Measurements from ENCODE around the gene AFAP1L1. TPM values are rescaled to one million over a fixed set of nuclear protein-coding genes. Genes with fewer than 3 reads are reported as not detected.

AFAP1L1 gene
- total and polyA plus RNA-seq, 2 donors (not counting 3 experiments of a cell fraction or from before 2014, with no cell fraction given) = 7.9 to 73.2 TPM

GRCh38 chr5:149383399-149383798 is 111.7 kb downstream of the AFAP1L1 start:
- Histone ChIP-seq H3K4me3 (replicated peaks in 1 of 3; ENCODE audit: insufficient read depth in 1 of 3, low read depth in 1 of 3, low read length in 3 of 3) (no peak overlapping the region), H3K36me3 (ENCODE audit: control insufficient read depth in 2 of 2, extremely low read depth in 1 of 2, insufficient read depth in 2 of 2, low read length in 2 of 2) (no peaks in the 10 kb centered on the region), H4K20me1 (replicated peaks; ENCODE audit: control insufficient read depth, extremely low read depth, insufficient read depth, low read length) (no peaks in the 10 kb centered on the region), H2AFZ (ENCODE audit: low read depth, low read length) (no peak overlapping the region), H3K4me1 (ENCODE audit: control insufficient read depth, extremely low read depth, insufficient read depth, low read length) (no peaks in the 10 kb centered on the region), H3K79me2 (ENCODE audit: control insufficient read depth, insufficient read depth, low read length) (no peaks in the 10 kb centered on the region), H3K27ac (ENCODE audit: insufficient read depth, low read depth, low read length) (no peak overlapping the region), H3K9me3 (replicated peaks; ENCODE audit: control insufficient read depth, insufficient read depth, low read length) (no peaks in the 10 kb centered on the region), H3K4me2 (ENCODE audit: insufficient read depth, low read length) (no peak overlapping the region), H3K27me3 (ENCODE audit: control insufficient read depth in 2 of 2, insufficient read depth in 2 of 2, low read length in 2 of 2) (no peaks in the 10 kb centered on the region), H3K9ac (replicated peaks; ENCODE audit: extremely low read depth, insufficient read depth, low read length) (no peak overlapping the region), H3K9me1 (replicated peaks; ENCODE audit: control insufficient read depth, extremely low read depth, insufficient read depth, low read length) (no peaks in the 10 kb centered on the region)
- no TSS peak for BruUV-seq (replicated peaks)
- POLR2A ChIA-PET = no interaction called here
- FAIRE-seq = no peak
- dilution Hi-C loops (cut with MboI; ENCODE audit: extremely low pct_ligation_motif_present, low sequenced_read_pairs) = no loop called here
- intact Hi-C loops (cut with micrococcal nuclease) = no loop called here
- DNase-seq (ENCODE audit: low read depth, low spot score) = no peak
- CTCF ChIA-PET = interaction anchor here (0.6 to 4.5 kb wide), 7 partner anchors 11 to 235 kb away, joined by 3 to 79 read pairs (median 9); partner anchors contain the start of gene CSNK1A1
- TF ChIP-seq FOS (IDR thresholded peaks at IDR 0.05; ENCODE audit: borderline replicate concordance, insufficient read depth, low read length) = no peak
- no peak for TF ChIP-seq CTCF (IDR thresholded peaks at IDR 0.05; ENCODE audit: extremely low read depth in 1 of 2, insufficient read depth in 1 of 2, low read depth in 1 of 2, low read length in 2 of 2)
- TF ChIP-seq MYC (IDR thresholded peaks at IDR 0.05; ENCODE audit: low read depth, low read length) = no peak
- no peak for TF ChIP-seq POLR2A (IDR thresholded peaks at IDR 0.05; ENCODE audit: low read depth, low read length)
- TF ChIP-seq, protein P1, sequence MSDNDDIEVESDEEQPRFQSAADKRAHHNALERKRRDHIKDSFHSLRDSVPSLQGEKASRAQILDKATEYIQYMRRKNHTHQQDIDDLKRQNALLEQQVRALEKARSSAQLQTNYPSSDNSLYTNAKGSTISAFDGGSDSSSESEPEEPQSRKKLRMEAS (IDR thresholded peaks at IDR 0.05; ENCODE audit: insufficient read depth, insufficient read length) = no peak
- no peak for TF ChIP-seq EZH2 (IDR thresholded peaks at IDR 0.05; ENCODE audit: borderline replicate concordance, low read depth, low read length, severe bottlenecking)
- TF ChIP-seq GATA2 (IDR thresholded peaks at IDR 0.05; ENCODE audit: insufficient read depth, insufficient read length, low read depth, low read length) = no peak
- no peak for TF ChIP-seq POLR2AphosphoS5 (IDR thresholded peaks at IDR 0.05; ENCODE audit: insufficient read depth, low read depth, low read length)
- no peak for TF ChIP-seq JUN (IDR thresholded peaks at IDR 0.05; ENCODE audit: borderline replicate concordance, insufficient read depth, insufficient read length, low read depth)
